Loucy (cell line): ENCODE data around the gene ZNF587.

ENCODE experiments used
- H2AFZ ChIP-seq: fragments of 200-600 bp; sonication (generic); 2 replicates; pipeline ENCODE4 v1.6.0; 2016; ENCODE audit warnings: antibody characterized with exemption, mild to moderate bottlenecking, low read length, moderate library complexity
- H3F3A ChIP-seq: fragments of 200-600 bp; 2 replicates; pipeline ENCODE4 v1.6.0; 2016; ENCODE audit warnings: antibody characterized with exemption, low read depth, mild to moderate bottlenecking
- H3K27me3 ChIP-seq: fragments of 200-600 bp; sonication (generic); 2 replicates; pipeline ENCODE4 v1.6.1; 2014; ENCODE audit warnings: low read length, mild to moderate bottlenecking; ENCODE audit not compliant: insufficient read depth, poor library complexity, severe bottlenecking
- H3K36me3 ChIP-seq: fragments of 200-600 bp; sonication (generic); 2 replicates; pipeline ENCODE4 v1.6.1; 2016; ENCODE audit warnings: low read length; ENCODE audit not compliant: insufficient read depth
- H3K4me1 ChIP-seq: fragments of 200-600 bp; sonication (generic); 2 replicates; pipeline ENCODE4 v1.5.1; 2014; ENCODE audit warnings: low read length, mild to moderate bottlenecking; ENCODE audit not compliant: insufficient read depth, poor library complexity, severe bottlenecking
- H3K4me2 ChIP-seq: fragments of 200-600 bp; sonication (generic); 2 replicates; pipeline ENCODE4 v1.6.0; 2014; ENCODE audit warnings: antibody characterized with exemption, low read length, low read depth, mild to moderate bottlenecking; ENCODE audit not compliant: poor library complexity, severe bottlenecking
- H3K4me3 ChIP-seq: fragments of 200-600 bp; sonication (generic); 2 replicates; pipeline ENCODE4 v1.5.1; 2014; ENCODE audit warnings: low read length, mild to moderate bottlenecking, mixed read lengths; ENCODE audit not compliant: poor library complexity, severe bottlenecking
- H3K79me2 ChIP-seq: fragments of 200-600 bp; sonication (generic); 2 replicates; pipeline ENCODE4 v1.6.1; 2014; ENCODE audit warnings: low read length; ENCODE audit not compliant: insufficient read depth
- H3K9ac ChIP-seq: fragments of 200-600 bp; sonication (generic); 2 replicates; pipeline ENCODE4 v1.6.0; 2014; ENCODE audit warnings: mild to moderate bottlenecking, low read depth, low read length, moderate library complexity; ENCODE audit not compliant: poor library complexity, severe bottlenecking
- H3K9me2 ChIP-seq: fragments of 200-600 bp; sonication (generic); replicated peaks from 2 replicates; pipeline ENCODE4 v1.6.1; 2016; ENCODE audit warnings: low read depth, low read length, mixed read lengths
- H3K9me3 ChIP-seq: fragments of 200-600 bp; sonication (generic); 2 replicates; pipeline ENCODE4 v1.6.1; 2014; ENCODE audit warnings: mild to moderate bottlenecking, antibody characterized with exemption, low read length, low read depth; ENCODE audit not compliant: insufficient read depth
- H4K20me1 ChIP-seq: fragments of 200-600 bp; sonication (generic); 2 replicates; pipeline ENCODE4 v1.6.0; 2014; ENCODE audit warnings: antibody characterized with exemption, low read length, mild to moderate bottlenecking; ENCODE audit not compliant: insufficient read depth, poor library complexity, severe bottlenecking
- CTCF ChIP-seq: fragments of 200-600 bp; sonication (generic); conservative IDR thresholded peaks from 2 replicates; pipeline ENCODE4 v1.5.1; 2014; ENCODE audit warnings: mild to moderate bottlenecking, antibody characterized with exemption, low read length
- EZH2phosphoT487 ChIP-seq: fragments of 200-600 bp; IDR thresholded peaks from 2 replicates; pipeline ENCODE4 v1.6.1; 2018; ENCODE audit warnings: antibody characterized with exemption, mild to moderate bottlenecking, moderate library complexity, borderline replicate concordance

ZNF587 gene

GRCh38 chr19:57817976-57818375 is 31.7 kb upstream of the ZNF587 start:
- Histone ChIP-seq H3K4me2 (no peak overlapping the region), H3K79me2 (peaks cover 41% of the 10 kb centered on the region), H3K4me3 (no peak overlapping the region), H2AFZ (no peak overlapping the region), H3K4me1 (peaks cover 20% of the 10 kb centered on the region), H3K9me2 (no peaks in the 10 kb centered on the region), H3K27me3 (no peaks in the 10 kb centered on the region), H3K36me3 (no peaks in the 10 kb centered on the region), H3K9me3 (no peaks in the 10 kb centered on the region), H3F3A (no peaks in the 10 kb centered on the region), H3K9ac (no peak overlapping the region), H4K20me1 (peaks cover 4% of the 10 kb centered on the region)
- no peak for TF ChIP-seq CTCF
- TF ChIP-seq EZH2phosphoT487 = no peak

- Histone ChIP-seq H3K79me2 (peaks cover 43% of the 10 kb centered on the region), H3K4me2 (peak overlapping the region; percentile 56), H3F3A (no peaks in the 10 kb centered on the region), H3K27me3 (no peaks in the 10 kb centered on the region), H3K36me3 (no peaks in the 10 kb centered on the region), H3K4me3 (no peak overlapping the region), H3K9me3 (no peaks in the 10 kb centered on the region), H2AFZ (no peak overlapping the region), H4K20me1 (peaks cover 4% of the 10 kb centered on the region), H3K4me1 (peaks cover 20% of the 10 kb centered on the region), H3K9me2 (no peaks in the 10 kb centered on the region), H3K9ac (no peak overlapping the region)
- no peak for TF ChIP-seq EZH2phosphoT487
- TF ChIP-seq CTCF = no peak
Observed at GRCh38 chr19:57818378-57818777, 31.3 kb upstream of the ZNF587 start.

GRCh38 chr19:57819475-57820148 is 30.0 kb upstream of the ZNF587 start:
- peak overlapping the region; percentile 94 for H3K4me2 ChIP-seq
- H3K36me3 ChIP-seq = no peaks in the 10 kb centered on the region
- peaks cover 4% of the 10 kb centered on the region for H4K20me1 ChIP-seq
- peak overlapping the region; percentile 89 for H3K9ac ChIP-seq
- peak overlapping the region; percentile 85 for H2AFZ ChIP-seq
- peaks cover 43% of the 10 kb centered on the region for H3K79me2 ChIP-seq
- H3K4me1 ChIP-seq = peaks cover 21% of the 10 kb centered on the region
- H3K27me3 ChIP-seq = no peaks in the 10 kb centered on the region
- no peaks in the 10 kb centered on the region for H3K9me2 ChIP-seq
- H3K9me3 ChIP-seq = no peaks in the 10 kb centered on the region
- H3K4me3 ChIP-seq = peak overlapping the region; percentile 87
- H3F3A ChIP-seq = no peaks in the 10 kb centered on the region
- TF ChIP-seq CTCF = peak; percentile 30
- no peak for TF ChIP-seq EZH2phosphoT487
